Embryonic facial prominence (tissue), 1 donor: ENCODE data around the gene ZNF689.
A peak's percentile ranks its signal among the peaks of the same experiment; 100 is the strongest.
"Not testable (repeated sequence)": the region's sequence is repeated elsewhere in the genome, so short reads cannot be mapped to it uniquely, and the experiment has no call there.

Experiments used
- DNase-seq: peaks from one replicate; pipeline ENCODE4 v3.0.0-alpha.2; 2016; ENCODE audit errors: extremely low spot score

Gene ZNF689

GRCh38 chr16:30600215-30600614, 10.0 kb downstream of the ZNF689 start:
- DNase-seq, result no peak

DNA sequence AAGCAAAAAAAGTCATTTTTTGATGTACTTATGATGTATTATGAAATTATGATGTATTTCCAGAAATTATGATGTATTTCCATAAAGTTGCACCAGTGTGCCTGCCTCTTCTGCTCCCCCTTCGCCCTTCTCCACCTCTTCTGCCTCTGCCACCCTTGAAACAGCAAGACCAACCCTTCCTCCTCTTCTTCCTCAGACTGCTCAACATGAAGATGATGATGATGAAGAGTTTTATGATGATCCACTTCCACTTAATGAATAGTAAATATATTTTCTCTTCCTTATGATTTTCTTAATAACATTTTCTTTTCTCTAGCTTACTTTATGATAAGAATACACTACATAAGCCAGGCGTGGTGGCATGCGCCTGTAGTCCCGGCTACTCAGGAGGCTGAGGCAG, 17.3 kb downstream of the ZNF689 start:
- DNase-seq, result no peak

DNA sequence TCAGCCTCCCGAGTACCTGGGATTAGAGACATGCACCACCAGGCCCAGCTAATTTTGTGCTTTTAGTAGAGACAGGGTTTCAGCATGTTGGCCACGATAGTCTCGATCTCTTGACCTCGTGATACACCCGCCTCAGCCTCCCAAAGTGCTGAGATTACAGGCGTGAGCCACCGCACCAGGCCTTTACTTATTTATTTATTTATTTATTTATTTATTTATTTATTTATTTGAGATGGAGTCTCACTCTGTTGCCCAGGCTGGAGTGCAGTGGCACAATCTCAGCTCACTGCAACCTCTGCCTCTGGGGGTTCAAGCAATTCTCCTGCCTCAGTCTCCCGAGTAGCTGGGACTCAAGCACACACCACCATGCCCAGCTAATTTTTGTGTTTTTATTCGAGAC, 19.3 kb downstream of the ZNF689 start:
- DNase-seq, result not testable (repeated sequence)

DNA sequence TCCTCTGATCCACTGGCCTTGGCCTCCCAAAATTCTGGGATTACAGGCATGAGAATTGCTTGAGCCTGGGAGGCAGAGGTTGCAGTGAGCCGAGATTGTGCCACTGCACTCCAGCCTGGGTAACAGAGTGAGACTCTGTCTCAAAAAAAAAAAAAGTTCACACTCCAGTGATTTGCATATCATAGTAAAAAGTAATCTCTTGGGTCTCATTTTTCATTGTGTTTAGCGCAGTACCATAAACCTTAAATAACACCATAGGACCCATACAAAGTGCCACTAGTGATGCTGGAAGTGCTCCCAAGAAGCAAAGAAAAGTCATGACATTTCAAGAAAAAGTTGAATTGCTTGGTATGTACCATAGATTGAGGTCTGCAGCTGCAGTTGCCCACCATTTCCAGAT, 20.6 kb downstream of the ZNF689 start:
- not testable (repeated sequence) for DNase-seq

DNA sequence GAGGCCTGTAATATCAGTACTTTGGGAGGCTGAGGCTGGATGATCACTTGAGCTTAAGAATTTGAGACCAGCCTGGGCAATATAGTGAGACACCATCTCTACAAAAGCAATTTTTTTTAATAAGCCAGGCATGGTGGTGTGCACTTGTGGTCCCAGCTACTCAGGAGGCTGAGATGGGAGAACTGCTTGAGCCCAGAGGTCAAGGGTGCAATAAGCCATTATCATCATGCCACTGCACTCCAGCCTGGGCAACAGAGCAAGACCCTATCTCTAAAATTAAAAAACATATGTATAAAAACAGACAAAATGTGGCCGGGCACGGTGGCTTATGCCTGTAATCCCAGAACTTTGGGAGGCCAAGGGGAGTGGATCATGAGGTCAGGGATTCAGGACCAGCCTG, 21.5 kb downstream of the ZNF689 start:
- DNase-seq, result no peak

GRCh38 chr16:30585400-30586191, 24.6 kb downstream of the ZNF689 start, which contains the start of gene ZNF785:
Gene ZNF785 (minus strand): TSS chr16:30585697. CDS start chr16:30585611, 86 bp downstream.
- peak; percentile 97 for DNase-seq

DNA sequence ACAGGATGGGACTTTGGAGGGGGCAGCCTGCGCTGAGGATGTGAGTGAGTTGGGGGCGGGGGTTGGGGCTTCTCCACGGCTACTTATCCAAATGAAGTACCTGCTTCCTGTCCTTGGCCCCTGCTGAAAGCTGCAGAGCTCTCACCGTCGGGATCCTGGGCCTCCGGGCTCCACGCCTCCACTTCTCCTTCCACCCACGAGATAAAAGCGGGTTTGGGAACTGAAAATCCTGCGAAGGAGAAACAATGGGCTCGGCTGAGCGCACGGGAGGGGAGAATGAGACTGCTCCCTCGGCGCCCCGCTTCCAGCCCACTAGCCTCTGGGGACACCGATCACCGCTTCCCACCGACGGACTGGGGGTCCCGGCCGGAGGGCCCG, 25.2 kb downstream of the ZNF689 start:
- no peak for DNase-seq

- no peak for DNase-seq
Observed at GRCh38 chr16:30582611-30583340, 27.4 kb downstream of the ZNF689 start.

DNA sequence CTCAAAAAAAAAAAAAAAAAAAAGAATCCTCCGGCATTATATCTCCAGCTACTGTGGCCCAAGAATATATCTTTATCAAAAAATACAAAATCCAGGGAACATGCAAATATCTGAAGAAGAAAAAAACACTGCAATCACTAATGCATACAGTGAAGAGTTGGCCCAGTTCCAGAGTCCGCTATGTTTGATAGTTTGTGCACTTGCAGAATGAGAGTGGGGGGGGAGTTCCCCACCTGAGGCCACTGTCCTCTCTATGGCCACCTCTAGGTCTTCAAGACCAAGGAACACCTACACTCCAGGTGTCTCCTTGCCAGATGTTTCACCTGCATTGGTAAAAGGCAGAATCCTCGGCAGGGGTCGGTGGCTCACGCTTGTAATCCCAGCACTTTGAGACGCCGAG, 28.7 kb downstream of the ZNF689 start:
- DNase-seq, result no peak

GRCh38 chr16:30574678-30575077, 35.5 kb downstream of the ZNF689 start:
- no peak for DNase-seq

DNA sequence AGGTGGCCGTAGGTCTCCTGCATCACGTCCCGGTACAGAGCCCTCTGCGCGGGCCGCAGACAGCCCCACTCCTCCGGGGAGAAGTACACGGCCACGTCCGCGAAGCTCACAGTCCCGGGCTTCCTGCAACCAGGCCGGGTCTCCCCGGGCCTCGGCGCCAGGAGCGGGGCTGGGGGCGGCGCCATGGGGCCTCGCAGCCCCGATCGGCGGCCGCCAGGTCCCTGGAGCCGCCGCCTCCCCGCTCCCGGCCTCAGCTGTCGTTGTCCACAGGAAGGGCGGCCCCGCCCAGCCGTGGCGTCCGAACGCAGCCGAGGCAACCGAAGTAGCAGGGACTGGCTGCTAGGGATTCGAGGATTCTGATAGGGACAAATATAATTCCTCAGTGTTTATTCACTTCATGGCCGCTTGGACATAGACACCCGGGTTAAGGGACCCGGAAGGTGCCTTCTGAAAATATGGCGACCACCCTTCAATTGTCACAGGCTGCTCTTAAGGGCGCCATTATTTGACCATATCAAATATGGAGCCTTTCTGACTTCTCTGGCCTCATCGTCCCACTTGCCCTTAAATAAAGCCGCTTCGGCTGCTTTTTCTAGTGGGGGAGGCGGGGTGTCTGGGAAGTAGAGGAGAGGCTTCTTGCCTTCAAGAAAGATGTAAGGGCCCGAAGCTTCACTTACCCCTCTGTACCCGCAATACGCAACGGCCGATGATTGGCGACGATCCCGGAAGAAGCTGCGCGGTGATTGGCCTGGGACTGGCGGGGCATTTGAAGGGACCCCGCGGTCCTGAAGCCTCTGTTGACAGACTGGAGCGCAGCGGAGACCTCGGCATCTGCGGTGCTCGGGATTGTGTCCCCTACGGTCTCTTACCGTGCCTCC, 38.5 kb downstream of the ZNF689 start, which contains the start of gene ZNF688:
Gene ZNF688 (minus strand): TSS at position 270 of the 878 bp plus-strand sequence. CDS start 85 bp downstream, at position 185.
- DNase-seq, result peak; percentile 96

DNA sequence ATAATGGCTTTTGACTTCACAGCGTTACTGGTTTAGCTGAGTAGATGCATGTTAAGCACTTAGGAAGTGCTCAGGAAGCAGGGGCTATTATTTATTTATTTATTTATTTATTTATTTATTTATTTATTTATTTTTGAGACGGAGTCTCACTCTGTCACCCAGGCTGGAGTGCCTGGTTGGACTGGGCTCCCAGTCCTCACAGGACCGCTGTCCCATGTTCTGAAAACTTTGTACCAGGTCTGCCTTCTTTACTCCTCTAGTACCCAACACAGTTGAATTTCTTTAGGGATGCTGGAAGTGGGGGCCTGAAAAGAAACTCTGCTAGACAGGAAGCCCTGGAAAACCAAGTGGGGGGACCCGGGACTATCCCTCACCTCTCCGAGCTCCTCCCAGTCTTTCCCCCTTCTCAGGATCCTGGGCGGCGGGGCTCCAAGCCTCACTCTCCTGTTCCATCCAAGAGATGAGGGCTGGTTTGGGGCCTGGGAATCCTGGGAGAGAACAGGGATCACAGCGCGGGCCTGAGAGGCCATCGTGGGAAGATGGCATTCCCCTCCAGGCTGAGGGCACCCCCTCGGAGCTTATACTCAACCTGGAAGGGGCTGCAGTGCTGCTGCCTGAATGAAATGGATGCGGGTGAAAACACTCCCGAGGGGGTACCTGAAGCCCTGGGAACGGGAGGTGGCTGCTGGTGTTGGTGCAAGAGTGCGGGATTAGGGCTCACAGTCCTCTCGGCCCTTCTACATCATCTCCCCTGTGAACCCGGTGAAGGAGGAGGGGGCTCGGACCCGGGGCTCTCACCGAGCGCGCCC, 39.3 kb downstream of the ZNF689 start:
- no peak for DNase-seq

DNA sequence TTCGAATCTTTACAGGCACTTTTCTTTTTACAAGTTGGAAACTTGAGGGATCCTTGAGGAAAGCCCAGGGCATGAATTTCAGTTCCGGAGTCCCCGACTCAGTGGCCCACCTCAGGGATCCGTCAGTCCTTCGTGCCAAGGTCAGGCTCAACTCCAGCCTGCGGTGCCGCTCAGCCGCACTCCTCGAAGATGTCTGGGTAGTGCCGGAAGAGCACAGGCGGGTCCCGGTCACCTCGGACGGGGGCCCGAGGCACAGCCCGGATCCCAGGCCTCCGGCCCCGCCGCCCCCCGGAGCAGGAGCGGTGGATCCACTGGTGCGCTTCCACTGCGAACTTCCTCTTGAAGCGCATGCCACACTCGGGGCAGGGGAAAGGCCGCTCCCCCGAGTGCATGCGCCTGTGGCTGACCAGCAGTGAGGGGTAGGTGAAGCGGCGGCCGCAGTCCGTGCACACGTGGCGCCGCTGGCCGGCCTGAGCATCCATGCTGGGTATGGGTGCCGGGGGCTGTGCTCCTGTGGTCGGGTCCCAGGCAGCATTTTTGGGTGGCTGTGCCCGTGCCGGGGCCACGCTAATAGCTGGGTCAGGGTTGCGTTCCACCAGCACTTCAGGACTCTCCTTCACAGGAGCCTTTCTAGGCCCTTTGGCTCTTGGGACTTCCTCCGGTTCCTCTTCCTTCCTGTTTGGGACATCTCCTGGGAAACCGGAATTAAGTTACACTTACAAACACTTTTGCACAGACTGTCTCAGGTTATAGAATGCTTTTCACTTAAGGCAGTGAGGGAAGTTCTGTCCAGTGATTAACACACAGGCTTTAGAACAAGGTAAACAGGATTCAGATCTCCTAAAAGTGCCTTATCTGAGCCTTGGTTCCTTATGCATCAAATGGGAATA, 40.2 kb downstream of the ZNF689 start:
- no peak for DNase-seq

DNA sequence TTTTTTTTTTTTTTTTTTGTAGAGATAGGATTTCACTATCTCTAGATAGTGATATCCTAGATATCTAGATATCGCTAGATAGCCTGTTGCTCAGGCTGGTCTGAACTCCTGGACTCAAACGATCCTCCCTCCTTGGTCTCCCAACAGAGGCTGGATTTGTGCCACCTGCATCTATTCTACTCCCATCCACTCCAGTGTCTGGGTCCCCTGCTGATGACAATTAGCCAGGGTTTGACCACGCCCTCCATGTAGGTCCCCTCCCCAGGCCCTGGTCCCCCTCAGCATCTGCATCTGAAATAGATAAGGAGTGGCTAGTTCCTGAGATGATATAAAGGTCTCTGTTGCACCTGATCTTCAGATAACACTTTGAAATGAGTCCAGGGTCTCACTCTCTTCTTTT, 40.9 kb downstream of the ZNF689 start:
- DNase-seq, result no peak

- DNase-seq, result no peak
Observed at GRCh38 chr16:30567991-30568638, 42.1 kb downstream of the ZNF689 start.

GRCh38 chr16:30567160-30567990, 42.8 kb downstream of the ZNF689 start:
- DNase-seq, result no peak

DNA sequence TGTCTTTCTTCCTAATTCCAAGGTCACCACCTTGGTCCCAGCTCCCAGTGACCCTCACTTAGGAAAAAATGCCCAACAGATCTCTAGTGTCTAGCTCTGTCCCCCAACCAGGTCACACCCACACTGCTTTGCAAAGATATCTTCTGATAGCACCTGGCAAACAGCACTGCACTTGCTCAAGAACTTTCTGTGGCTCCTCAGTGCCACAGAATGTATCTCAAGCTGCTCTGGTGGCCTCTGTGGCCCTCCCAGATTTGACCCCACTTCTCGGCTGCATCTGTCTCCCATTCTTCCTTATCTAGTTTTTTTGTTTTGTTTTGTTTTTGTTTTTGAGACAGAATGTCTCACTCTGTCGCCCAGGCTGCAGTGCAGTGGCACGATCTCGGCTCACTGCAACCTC, 43.7 kb downstream of the ZNF689 start:
- DNase-seq, result no peak

- no peak for DNase-seq
Observed at GRCh38 chr16:30565984-30566383, 44.2 kb downstream of the ZNF689 start.

DNA sequence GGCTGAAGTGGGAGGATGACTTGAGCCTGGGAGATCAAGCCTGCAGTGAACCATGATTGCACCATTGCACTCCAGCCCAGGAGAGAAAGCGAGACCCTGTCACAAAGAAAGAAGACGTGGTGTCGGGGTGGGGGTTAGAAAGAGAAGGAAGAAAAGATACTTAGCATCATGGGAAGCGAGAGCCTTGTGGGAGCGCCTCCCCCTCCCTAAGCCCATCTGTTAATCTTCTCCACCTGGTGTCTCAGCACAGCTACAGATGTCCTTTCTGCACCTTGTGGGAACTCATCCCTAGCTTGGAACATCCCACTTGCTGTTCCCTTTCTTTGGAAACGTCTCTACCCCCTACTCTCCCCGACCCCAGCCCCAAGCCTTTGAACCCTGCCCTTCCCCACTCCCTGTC, 44.7 kb downstream of the ZNF689 start:
- DNase-seq, result no peak
